Mucosa of rectum (tissue), 2 donors: Measurements from ENCODE around the gene HES3.

ENCODE experiments used
- H3K27ac ChIP-seq, 2 donors: one replicate each; pipeline ENCODE4 v1.7.0; 2013; ENCODE audit warnings: inconsistent platforms in 2 of 2, low read depth in 2 of 2, low read length in 2 of 2
- H3K27me3 ChIP-seq, 2 donors: one replicate each; pipeline ENCODE4 v1.7.0; 2013; ENCODE audit warnings: low read length in 2 of 2; ENCODE audit not compliant: control insufficient read depth in 2 of 2, insufficient read depth in 2 of 2
- H3K36me3 ChIP-seq, 2 donors: one replicate each; pipeline ENCODE4 v1.7.0; 2013; ENCODE audit warnings: low read length in 2 of 2; ENCODE audit not compliant: control insufficient read depth in 2 of 2, insufficient read depth in 2 of 2
- H3K4me1 ChIP-seq, 2 donors: one replicate each; pipeline ENCODE4 v1.7.0; 2013; ENCODE audit warnings: low read length in 2 of 2, mild to moderate bottlenecking in 1 of 2; ENCODE audit not compliant: control insufficient read depth in 2 of 2, insufficient read depth in 2 of 2
- H3K4me3 ChIP-seq, 2 donors: one replicate each; pipeline ENCODE4 v1.7.0; 2013; ENCODE audit warnings: low read length in 2 of 2
- H3K9ac ChIP-seq, 2 donors: one replicate each; pipeline ENCODE4 v1.7.0; 2013; ENCODE audit warnings: low read length in 2 of 2, low read depth in 1 of 2, mild to moderate bottlenecking in 1 of 2
- H3K9me3 ChIP-seq, 2 donors: one replicate each; pipeline ENCODE4 v1.7.0; 2013; ENCODE audit warnings: low read length in 2 of 2; ENCODE audit not compliant: control insufficient read depth in 2 of 2
- donor health status: healthy.
- donor health status: Normal muscosa, but diverticular disease.

HES3 gene, protein sequence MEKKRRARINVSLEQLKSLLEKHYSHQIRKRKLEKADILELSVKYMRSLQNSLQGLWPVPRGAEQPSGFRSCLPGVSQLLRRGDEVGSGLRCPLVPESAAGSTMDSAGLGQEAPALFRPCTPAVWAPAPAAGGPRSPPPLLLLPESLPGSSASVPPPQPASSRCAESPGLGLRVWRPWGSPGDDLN

GRCh38 chr1:6243993-6244392 is at the start of gene HES3:
HES3 (plus strand) TSS chr1:6244179; CDS start chr1:6244366, 187 bp downstream.
- no peak within 1 kb of the TSS for H3K4me3 ChIP-seq
- no peak within 1 kb of the TSS for H3K9ac ChIP-seq
- H3K36me3 ChIP-seq = no peaks in the 10 kb centered on the region
- H3K27me3 ChIP-seq = peaks cover 38 to 49% of the 10 kb centered on the region in 2 donors
- H3K4me1 ChIP-seq = peaks cover 8 to 11% of the 10 kb centered on the region in 2 donors
- H3K9me3 ChIP-seq = no peaks in the 10 kb centered on the region
- no peak within 1 kb of the TSS for H3K27ac ChIP-seq

DNA sequence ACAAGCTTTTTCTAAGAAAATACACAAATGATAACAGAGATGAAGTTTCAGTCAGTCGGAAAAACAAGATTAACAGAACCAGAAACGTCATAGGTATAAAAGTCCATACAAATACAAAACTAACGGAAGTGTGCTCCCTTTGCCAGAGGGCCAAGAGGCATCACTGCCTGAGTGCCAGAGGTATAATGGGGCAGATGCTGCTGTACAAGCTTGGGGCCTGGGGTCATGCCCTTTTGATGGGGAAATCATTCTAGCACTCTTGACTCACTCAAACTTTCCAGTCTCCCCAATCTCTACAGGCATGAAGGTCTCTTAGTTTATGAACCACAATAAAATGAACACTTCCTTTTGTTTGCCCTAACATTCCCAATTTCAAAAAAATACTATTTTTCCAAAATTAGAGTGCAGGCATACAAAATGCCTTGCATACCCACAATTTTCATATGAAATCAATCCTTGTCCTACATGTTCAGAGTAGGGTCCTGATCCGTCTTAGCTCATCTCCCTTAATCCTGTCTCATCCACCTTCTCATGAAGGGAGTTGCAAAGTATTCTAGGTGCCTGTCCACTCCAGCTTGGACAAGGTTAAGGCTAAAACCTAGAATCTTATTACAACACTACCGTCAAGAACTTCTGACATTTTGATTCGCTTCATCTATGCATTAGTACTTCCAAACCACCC is 46.1 kb upstream of the HES3 start:
- peaks cover 13% of the 10 kb centered on the region in 2 donors for H3K4me1 ChIP-seq
- H3K4me3 ChIP-seq = peak overlapping the region; percentile 89
- H3K27ac ChIP-seq = no peak overlapping the region
- peaks cover 13 to 22% of the 10 kb centered on the region in 2 donors for H3K36me3 ChIP-seq
- no peaks in the 10 kb centered on the region for H3K9me3 ChIP-seq
- H3K27me3 ChIP-seq = no peaks in the 10 kb centered on the region
- H3K9ac ChIP-seq = peak overlapping the region; percentile 20 to 93

GRCh38 chr1:6198646-6199297 is 45.2 kb upstream of the HES3 start:
- Histone ChIP-seq H3K4me3 (peak overlapping the region; percentile 89), H3K4me1 (peaks cover 13% of the 10 kb centered on the region in 2 donors), H3K27me3 (no peaks in the 10 kb centered on the region), H3K9ac (peak overlapping the region; percentile 83 to 93), H3K27ac (peak overlapping the region; percentile 69 to 72), H3K36me3 (peaks cover 8 to 17% of the 10 kb centered on the region in 2 donors), H3K9me3 (no peaks in the 10 kb centered on the region)

DNA sequence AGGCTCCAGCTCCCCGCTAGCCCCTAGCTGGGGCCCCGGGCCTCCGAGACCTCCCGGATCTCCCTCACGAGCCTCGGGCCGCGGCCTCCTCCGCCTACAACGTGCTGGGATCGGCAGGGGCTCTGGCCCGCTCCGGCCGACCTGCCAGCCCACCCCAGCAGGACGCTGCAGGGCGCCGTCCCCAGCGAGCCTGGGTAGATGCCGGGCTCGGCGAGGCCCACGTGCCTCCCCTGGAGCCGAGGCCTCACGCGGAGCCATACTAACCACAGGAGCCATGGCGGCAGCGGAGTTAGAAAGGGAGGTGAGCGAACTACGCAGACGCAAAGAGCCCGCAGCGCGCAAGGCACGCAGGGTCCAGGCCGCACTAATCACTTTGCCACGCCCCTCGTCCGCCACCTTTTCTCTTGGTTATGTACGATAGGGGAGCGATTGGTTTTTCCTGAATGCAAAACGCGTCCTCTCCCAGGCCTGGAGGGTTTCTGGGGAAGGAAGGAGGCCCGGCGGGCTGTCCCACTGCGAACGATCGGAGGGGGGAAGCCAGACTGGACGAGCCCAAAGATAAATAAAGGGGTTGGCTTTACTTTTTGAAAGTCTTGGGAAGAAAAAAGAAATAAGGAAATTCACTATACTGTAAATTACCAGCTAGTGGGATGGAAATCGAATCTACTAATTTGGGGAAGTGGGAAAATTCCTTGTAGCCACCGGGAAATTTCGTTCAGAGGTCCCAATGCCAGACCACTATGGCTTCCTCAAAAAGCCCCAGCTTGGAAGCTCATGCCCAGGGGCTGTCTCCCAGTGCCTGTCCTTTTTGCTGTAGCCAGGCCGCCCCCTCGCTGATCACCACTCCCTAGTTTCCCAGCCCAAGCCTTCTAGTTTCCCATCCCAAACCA is 44.4 kb upstream of the HES3 start, which contains the start of gene RPL22:
RPL22 (minus strand) TSS at position 298 of the 890 bp plus-strand sequence; CDS start at position 276, 22 bp downstream.
- H3K27me3 ChIP-seq = no peaks in the 10 kb centered on the region
- H3K36me3 ChIP-seq = peaks cover 4 to 9% of the 10 kb centered on the region in 2 donors
- H3K27ac ChIP-seq = peak within 1 kb of the TSS; percentile 69 to 72
- H3K4me3 ChIP-seq = peak within 1 kb of the TSS; percentile 89
- H3K9me3 ChIP-seq = no peaks in the 10 kb centered on the region
- H3K9ac ChIP-seq = peak within 1 kb of the TSS; percentile 83 to 93
- peaks cover 13% of the 10 kb centered on the region in 2 donors for H3K4me1 ChIP-seq

DNA sequence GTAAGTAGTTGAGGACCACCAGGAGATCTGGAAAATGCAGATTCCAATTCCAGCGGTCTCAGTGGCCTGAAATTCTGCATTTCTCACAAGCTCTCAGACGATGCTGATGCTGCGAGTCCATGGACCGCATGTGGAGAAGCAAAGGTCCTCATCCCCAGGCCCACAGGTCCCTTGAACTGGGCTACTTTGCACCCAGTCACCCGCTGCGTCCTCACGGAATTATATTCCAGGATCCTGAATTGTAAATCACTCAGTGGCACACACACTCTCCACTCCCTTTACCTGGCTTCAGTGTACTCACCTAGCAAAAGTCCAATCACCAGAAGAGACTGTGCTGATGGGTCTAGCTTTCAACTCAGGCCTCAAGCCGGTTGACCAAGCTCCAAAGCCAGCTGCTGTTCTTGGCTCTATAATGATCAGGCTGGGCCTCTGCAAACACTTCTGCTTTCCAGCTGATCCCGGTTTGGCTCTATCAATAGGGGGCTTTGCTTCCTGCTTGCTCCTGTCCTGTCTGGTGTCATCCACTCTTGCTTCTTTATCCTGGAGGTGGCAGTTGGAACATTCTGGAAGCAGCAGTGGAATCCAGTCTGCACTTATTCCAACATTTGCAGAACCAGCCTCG is 43.7 kb upstream of the HES3 start:
- peak overlapping the region; percentile 68 to 72 for H3K27ac ChIP-seq
- H3K27me3 ChIP-seq = no peaks in the 10 kb centered on the region
- H3K9me3 ChIP-seq = no peaks in the 10 kb centered on the region
- H3K4me1 ChIP-seq = peaks cover 18 to 19% of the 10 kb centered on the region in 2 donors
- H3K36me3 ChIP-seq = peaks cover 4 to 9% of the 10 kb centered on the region in 2 donors
- peak overlapping the region; percentile 89 for H3K4me3 ChIP-seq
- H3K9ac ChIP-seq = no peak overlapping the region

GRCh38 chr1:6202256-6202655 is 41.7 kb upstream of the HES3 start:
- Histone ChIP-seq H3K36me3 (peaks cover 0 to under 1% of the 10 kb centered on the region in 2 donors), H3K4me1 (peaks cover 23 to 29% of the 10 kb centered on the region in 2 donors), H3K27ac (no peak overlapping the region), H3K9ac (no peak overlapping the region), H3K27me3 (no peaks in the 10 kb centered on the region), H3K9me3 (no peaks in the 10 kb centered on the region), H3K4me3 (no peak overlapping the region)

- Histone ChIP-seq H3K4me3 (peak within 1 kb of the TSS; percentile 68 to 84), H3K27ac (peak within 1 kb of the TSS; percentile 63 to 87), H3K27me3 (no peaks in the 10 kb centered on the region), H3K9me3 (no peaks in the 10 kb centered on the region), H3K4me1 (peaks cover 10 to 27% of the 10 kb centered on the region in 2 donors), H3K9ac (peak within 1 kb of the TSS; percentile 38 to 83), H3K36me3 (no peaks in the 10 kb centered on the region)
Measured at GRCh38 chr1:6205849-6206519, 38.0 kb upstream of the HES3 start, which contains the start of gene RNF207. RNF207 (plus strand) TSS chr1:6206119; CDS start chr1:6206536, 417 bp downstream.

DNA sequence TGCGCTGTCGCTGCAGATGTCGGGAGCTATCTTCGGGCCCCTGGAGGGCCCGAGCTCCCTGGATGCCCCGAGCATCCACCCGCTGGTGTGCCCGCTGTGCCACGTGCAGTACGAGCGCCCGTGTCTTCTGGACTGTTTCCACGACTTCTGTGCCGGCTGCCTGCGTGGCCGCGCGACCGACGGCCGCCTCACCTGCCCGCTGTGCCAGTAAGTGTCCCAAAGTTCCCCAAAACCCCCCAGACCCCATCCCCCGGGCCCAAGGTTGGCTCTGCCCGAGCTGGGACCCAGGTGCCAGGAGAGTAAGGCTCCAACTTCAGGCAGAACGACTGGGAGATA is 37.5 kb upstream of the HES3 start:
- no peaks in the 10 kb centered on the region for H3K36me3 ChIP-seq
- H3K4me3 ChIP-seq = peak overlapping the region; percentile 68 to 84
- peaks cover 10 to 27% of the 10 kb centered on the region in 2 donors for H3K4me1 ChIP-seq
- no peaks in the 10 kb centered on the region for H3K9me3 ChIP-seq
- H3K9ac ChIP-seq = peak overlapping the region in 1 of 2 donors; percentile 83
- H3K27ac ChIP-seq = peak overlapping the region in 1 of 2 donors; percentile 59
- no peaks in the 10 kb centered on the region for H3K27me3 ChIP-seq
